GM03348 (cell line): ENCODE data around the gene SLC25A18.

Experiments used
- DNase-seq: peaks from one replicate; pipeline ENCODE4 v3.0.0; 2012; ENCODE audit warnings: low spot score

Gene SLC25A18

GRCh38 chr22:17570851-17571631, 7.7 kb downstream of the SLC25A18 start:
- peak; percentile 71 for DNase-seq

- no peak for DNase-seq
Measured at GRCh38 chr22:17575151-17575550, 11.9 kb downstream of the SLC25A18 start.

GRCh38 chr22:17575681-17576080, 12.4 kb downstream of the SLC25A18 start:
- DNase-seq = no peak

GRCh38 chr22:17576470-17576869, 13.2 kb downstream of the SLC25A18 start:
- peak; percentile 88 for DNase-seq

GRCh38 chr22:17578136-17578754, 14.9 kb downstream of the SLC25A18 start:
- no peak for DNase-seq

GRCh38 chr22:17579535-17579981, 16.3 kb downstream of the SLC25A18 start:
- DNase-seq = no peak

GRCh38 chr22:17580441-17581031, 17.2 kb downstream of the SLC25A18 start:
- no peak for DNase-seq

GRCh38 chr22:17581056-17581455, 17.8 kb downstream of the SLC25A18 start:
- no peak for DNase-seq

GRCh38 chr22:17581631-17582030, 18.3 kb downstream of the SLC25A18 start:
- DNase-seq = no peak

- DNase-seq = no peak
Measured at GRCh38 chr22:17583151-17583550, 19.9 kb downstream of the SLC25A18 start.

GRCh38 chr22:17586831-17587440, 23.6 kb downstream of the SLC25A18 start:
- DNase-seq = no peak

GRCh38 chr22:17587629-17588028, 24.3 kb downstream of the SLC25A18 start:
- DNase-seq = no peak

GRCh38 chr22:17588606-17589005, 25.3 kb downstream of the SLC25A18 start:
- no peak for DNase-seq

- no peak for DNase-seq
Measured at GRCh38 chr22:17589810-17590375, 26.6 kb downstream of the SLC25A18 start.

- DNase-seq = no peak
Measured at GRCh38 chr22:17590586-17590985, 27.3 kb downstream of the SLC25A18 start.

GRCh38 chr22:17592201-17592600, 28.9 kb downstream of the SLC25A18 start:
- DNase-seq = no peak

- no peak for DNase-seq
Measured at GRCh38 chr22:17596226-17596625, 32.9 kb downstream of the SLC25A18 start.

GRCh38 chr22:17597217-17597616, 33.9 kb downstream of the SLC25A18 start:
- no peak for DNase-seq

GRCh38 chr22:17598318-17598717, 35.0 kb downstream of the SLC25A18 start:
- DNase-seq = no peak

GRCh38 chr22:17601031-17601430, 37.7 kb downstream of the SLC25A18 start:
- DNase-seq = no peak

- DNase-seq = no peak
Measured at GRCh38 chr22:17603668-17604067, 40.4 kb downstream of the SLC25A18 start.

- no peak for DNase-seq
Measured at GRCh38 chr22:17606496-17606895, 43.2 kb downstream of the SLC25A18 start.
